MCF 10A (cell line): Measurements from ENCODE around the gene SELP. TPM values are rescaled to one million over a fixed set of nuclear protein-coding genes. Genes with fewer than 3 reads are reported as not detected.

Experiments used
- BruUV-seq: library from RNA; stranded (reverse); fragments of 400-500 nt; replicated peaks from 2 replicates; lab custom pipeline; 2021; lab: Mats Ljungman, UMichigan
- CTCF ChIA-PET: fragments of 300-600 bp; sonication (Branson Sonifier 250); formaldehyde crosslinking; extraction: SDS; loops from one replicate; lab custom pipeline; 2021; ENCODE audit warnings: antibody characterized with exemption, inconsistent platforms; lab: Yijun Ruan, JAX
- POLR2A ChIA-PET: fragments of 300-600, 350-650 bp; sonication (Branson Sonifier 250); formaldehyde crosslinking; extraction: SDS; loops from one replicate; lab custom pipeline; 2020; ENCODE audit warnings: antibody characterized with exemption, inconsistent platforms; lab: Yijun Ruan, JAX
- DNase-seq: peaks from one replicate; pipeline ENCODE4 v3.0.0-alpha.2; 2018; ENCODE audit not compliant: unreplicated experiment
- H3K27ac Mint-ChIP-seq: one replicate; pipeline ENCODE4 v1.8.0; 2022; ENCODE audit warnings: mild to moderate bottlenecking, low read depth, mixed read lengths; ENCODE audit not compliant: unreplicated experiment
- H3K27me3 Mint-ChIP-seq: one replicate; pipeline ENCODE4 v1.8.0; 2022; ENCODE audit warnings: mixed read lengths; ENCODE audit not compliant: insufficient read depth, unreplicated experiment
- H3K36me3 Mint-ChIP-seq: one replicate; pipeline ENCODE4 v1.8.0; 2022; ENCODE audit warnings: mild to moderate bottlenecking, moderate library complexity, mixed read lengths; ENCODE audit not compliant: insufficient read depth, unreplicated experiment
- H3K4me1 Mint-ChIP-seq: one replicate; pipeline ENCODE4 v1.8.0; 2022; ENCODE audit warnings: mixed read lengths; ENCODE audit not compliant: insufficient read depth, unreplicated experiment
- H3K4me3 Mint-ChIP-seq: one replicate; pipeline ENCODE4 v1.8.0; 2022; ENCODE audit warnings: mild to moderate bottlenecking, moderate library complexity, mixed read lengths; ENCODE audit not compliant: unreplicated experiment
- H3K9me3 Mint-ChIP-seq: one replicate; pipeline ENCODE4 v1.8.0; 2022; ENCODE audit warnings: mixed read lengths; ENCODE audit not compliant: unreplicated experiment
- CTCF ChIP-seq: fragments of 200-600 bp; IDR thresholded peaks from one replicate; pipeline ENCODE4 v1.8.0; 2022; ENCODE audit warnings: antibody characterized with exemption, mild to moderate bottlenecking; ENCODE audit not compliant: unreplicated experiment
- intact Hi-C: fragments of 100-400 bp; cut with micrococcal nuclease; formaldehyde crosslinking; loops from 2 replicates; pipeline ENCODE4 v1.14.1; 2022
- total RNA-seq: library from RNA; stranded (reverse); gene quantifications from 2 replicates; pipeline ENCODE4 v1.2.3, GENCODE V29; 2022

Gene SELP
- total RNA-seq, 1 experiment from 2014 or later = not detected

DNA sequence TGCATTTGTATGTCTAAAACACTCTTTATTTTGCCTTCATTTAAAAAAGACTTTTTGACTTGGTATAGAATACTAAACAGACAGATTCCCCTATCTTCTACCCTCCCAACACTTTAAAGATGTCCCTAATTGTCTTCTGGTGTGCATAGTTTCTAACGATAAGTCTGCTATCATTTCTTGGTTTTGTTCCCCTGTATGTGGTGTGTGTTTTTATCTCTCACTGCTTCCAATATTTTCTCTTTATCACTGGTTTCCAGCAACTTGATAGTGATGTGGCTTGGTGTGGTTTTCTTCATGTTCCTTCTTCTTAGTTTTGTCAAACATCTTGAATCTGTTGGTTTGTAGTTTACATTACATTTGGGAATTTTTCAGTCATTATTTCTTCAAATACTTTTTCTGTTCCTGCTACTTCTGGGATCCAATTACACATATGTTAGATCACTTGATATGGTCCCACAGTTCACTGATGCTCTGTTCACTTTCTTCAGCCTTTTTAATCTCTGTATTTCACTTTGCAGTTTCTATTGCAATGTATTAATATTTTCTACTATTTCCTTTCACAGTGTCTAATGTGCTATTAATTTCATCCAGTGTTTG is 66.8 kb downstream of the SELP start:
- no peak for DNase-seq

DNA sequence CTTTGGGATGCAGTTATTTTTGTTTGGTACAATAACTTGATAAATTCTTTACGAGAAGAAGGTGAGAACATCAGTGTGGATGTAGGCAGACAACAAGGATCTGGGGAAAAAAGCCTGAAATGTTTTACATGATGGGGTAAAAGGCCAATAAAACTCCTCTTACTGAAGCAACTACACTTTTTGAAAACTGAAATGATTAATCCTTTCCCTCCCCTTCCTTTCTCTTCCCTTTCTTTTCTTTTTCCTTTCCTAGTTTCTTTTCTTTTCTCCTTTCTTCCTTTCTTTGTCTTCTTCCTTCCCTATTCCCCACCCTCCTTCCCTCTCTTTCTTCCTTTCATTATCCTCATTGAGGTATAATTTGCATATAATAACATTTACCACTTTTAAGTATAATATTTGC is 68.2 kb downstream of the SELP start:
- no peaks in the 10 kb centered on the region for H3K4me1 Mint-ChIP-seq
- H3K4me3 Mint-ChIP-seq = no peak overlapping the region
- ChIA-PET CTCF (interaction anchor here (0.7 to 1.6 kb wide), 2 partner anchors 40 to 154 kb away, joined by 3 read pairs; no protein-coding TSS in a partner anchor), POLR2A (no interaction called here)
- peaks cover 17% of the 10 kb centered on the region for H3K9me3 Mint-ChIP-seq
- H3K27me3 Mint-ChIP-seq = peaks cover 81% of the 10 kb centered on the region
- intact Hi-C loops = no loop called here
- no TSS peak for BruUV-seq
- H3K36me3 Mint-ChIP-seq = no peaks in the 10 kb centered on the region
- DNase-seq = no peak
- no peak overlapping the region for H3K27ac Mint-ChIP-seq
- no peak for TF ChIP-seq CTCF

More for the DNA sequence above, 66.8 kb downstream of the SELP start:
- Mint-ChIP-seq H3K36me3 (no peaks in the 10 kb centered on the region), H3K27me3 (peaks cover 67% of the 10 kb centered on the region), H3K9me3 (peaks cover 17% of the 10 kb centered on the region), H3K4me1 (no peaks in the 10 kb centered on the region), H3K4me3 (no peak overlapping the region), H3K27ac (no peak overlapping the region)
- ChIA-PET POLR2A (no interaction called here), CTCF (interaction anchor here (0.7 kb wide), 1 partner anchor 124 kb away, joined by 3 read pairs; no protein-coding TSS in a partner anchor)
- intact Hi-C loops = no loop called here
- TF ChIP-seq CTCF = no peak
- BruUV-seq = no TSS peak

DNA sequence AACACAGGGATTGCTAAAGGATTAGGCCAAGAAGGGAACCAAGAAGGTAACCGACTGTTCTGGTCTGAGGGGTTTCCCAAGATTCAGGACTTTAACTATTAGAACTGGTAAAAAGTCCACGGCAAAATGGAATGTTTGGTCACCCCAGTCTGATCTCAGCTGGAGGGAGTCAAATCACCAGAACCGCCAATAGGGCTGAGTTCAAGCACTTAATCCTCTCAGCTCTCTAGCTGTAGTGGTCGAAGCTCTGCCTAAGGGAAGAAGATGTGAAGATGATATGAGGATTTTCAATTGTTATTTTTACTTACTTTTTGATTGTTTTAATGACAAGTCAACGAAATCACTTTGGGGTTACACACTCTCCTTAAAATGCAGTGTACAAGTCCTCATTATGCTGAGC is 72.8 kb downstream of the SELP start:
- Mint-ChIP-seq H3K36me3 (no peaks in the 10 kb centered on the region), H3K4me3 (no peak overlapping the region), H3K4me1 (no peaks in the 10 kb centered on the region), H3K27me3 (peaks cover 89% of the 10 kb centered on the region), H3K9me3 (no peaks in the 10 kb centered on the region), H3K27ac (no peak overlapping the region)
- ChIA-PET POLR2A (interaction anchor here (0.9 kb wide), 1 partner anchor 28 kb away, joined by 3 read pairs; no protein-coding TSS in a partner anchor), CTCF (interaction anchor here (0.6 to 4.5 kb wide), 10 partner anchors 8 to 256 kb away, joined by 3 to 51 read pairs (median 3); no protein-coding TSS in a partner anchor)
- no peak for TF ChIP-seq CTCF
- no TSS peak for BruUV-seq
- intact Hi-C loops = no loop called here
- DNase-seq = no peak

- BruUV-seq = no TSS peak
- no peak overlapping the region for H3K4me3 Mint-ChIP-seq
- ChIA-PET CTCF (interaction anchor here (0.6 to 10.5 kb wide), 42 partner anchors 9 to 947 kb away, joined by 3 to 153 read pairs (median 4); partner anchors contain the start of genes BLZF1, F5, METTL18 and SELL), POLR2A (no interaction called here)
- H3K27ac Mint-ChIP-seq = no peak overlapping the region
- peak; percentile 70 for DNase-seq
- H3K36me3 Mint-ChIP-seq = no peaks in the 10 kb centered on the region
- no peaks in the 10 kb centered on the region for H3K9me3 Mint-ChIP-seq
- peak; percentile 55 for TF ChIP-seq CTCF
- H3K4me1 Mint-ChIP-seq = no peaks in the 10 kb centered on the region
- H3K27me3 Mint-ChIP-seq = peaks cover 36% of the 10 kb centered on the region
- intact Hi-C loops = loop anchor here (1.0 kb wide), 3 partner anchors 64 to 259 kb away; partner anchors contain the start of gene SELL
These were observed 79.6 kb downstream of the SELP start for GRCh38 chr1:169550294-169550693.
